ENCODE measurements around the gene CCDC178. TPM values are rescaled to one million over a fixed set of nuclear protein-coding genes. Genes with fewer than 3 reads are reported as not detected.

CCDC178 gene
- total and polyA plus RNA-seq, 2 donors (not counting 3 experiments of a cell fraction or from before 2014, with no cell fraction given), result 0.80 to 1.6 TPM

- BruUV-seq (replicated peaks), result no TSS peak
- intact Hi-C loops (cut with micrococcal nuclease), result no loop called here
- H3K27me3 ChIP-seq (ENCODE audit: control insufficient read depth in 2 of 2, insufficient read depth in 2 of 2, low read length in 2 of 2), result no peaks in the 10 kb centered on the region
- H4K20me1 ChIP-seq (replicated peaks; ENCODE audit: control insufficient read depth, extremely low read depth, insufficient read depth, low read length), result no peaks in the 10 kb centered on the region
- dilution Hi-C loops (cut with MboI; ENCODE audit: extremely low pct_ligation_motif_present, low sequenced_read_pairs), result no loop called here
- H3K27ac ChIP-seq (ENCODE audit: insufficient read depth, low read depth, low read length), result no peak overlapping the region
- no peak overlapping the region for H3K9ac ChIP-seq (replicated peaks; ENCODE audit: extremely low read depth, insufficient read depth, low read length)
- POLR2A ChIA-PET, result no interaction called here
- H3K9me1 ChIP-seq (replicated peaks; ENCODE audit: control insufficient read depth, extremely low read depth, insufficient read depth, low read length), result no peaks in the 10 kb centered on the region
- H2AFZ ChIP-seq (ENCODE audit: low read depth, low read length), result no peak overlapping the region
- H3K9me3 ChIP-seq (replicated peaks; ENCODE audit: control insufficient read depth, insufficient read depth, low read length), result no peaks in the 10 kb centered on the region
- H3K4me3 ChIP-seq (replicated peaks in 1 of 3; ENCODE audit: insufficient read depth in 1 of 3, low read depth in 1 of 3, low read length in 3 of 3), result no peak overlapping the region
- CTCF ChIA-PET, result no interaction called here
- TF ChIP-seq CTCF (IDR thresholded peaks at IDR 0.05; ENCODE audit: extremely low read depth in 1 of 2, insufficient read depth in 1 of 2, low read depth in 1 of 2, low read length in 2 of 2), result no peak
- TF ChIP-seq GATA2 (IDR thresholded peaks at IDR 0.05; ENCODE audit: insufficient read depth, insufficient read length, low read depth, low read length), result no peak
- TF ChIP-seq POLR2A (IDR thresholded peaks at IDR 0.05; ENCODE audit: low read depth, low read length), result no peak
- no peak for TF ChIP-seq MYC (IDR thresholded peaks at IDR 0.05; ENCODE audit: low read depth, low read length)
- TF ChIP-seq JUN (IDR thresholded peaks at IDR 0.05; ENCODE audit: borderline replicate concordance, insufficient read depth, insufficient read length, low read depth), result no peak
- no peak for TF ChIP-seq FOS (IDR thresholded peaks at IDR 0.05; ENCODE audit: borderline replicate concordance, insufficient read depth, low read length)
- TF ChIP-seq EZH2 (IDR thresholded peaks at IDR 0.05; ENCODE audit: borderline replicate concordance, low read depth, low read length, severe bottlenecking), result no peak
- TF ChIP-seq POLR2AphosphoS5 (IDR thresholded peaks at IDR 0.05; ENCODE audit: insufficient read depth, low read depth, low read length), result no peak
- no peaks in the 10 kb centered on the region for H3K4me1 ChIP-seq (ENCODE audit: control insufficient read depth, extremely low read depth, insufficient read depth, low read length)
- no peak for FAIRE-seq
- no peaks in the 10 kb centered on the region for H3K36me3 ChIP-seq (ENCODE audit: control insufficient read depth in 2 of 2, extremely low read depth in 1 of 2, insufficient read depth in 2 of 2, low read length in 2 of 2)
- no peak overlapping the region for H3K4me2 ChIP-seq (ENCODE audit: insufficient read depth, low read length)
- no peaks in the 10 kb centered on the region for H3K79me2 ChIP-seq (ENCODE audit: control insufficient read depth, insufficient read depth, low read length)
- no peak for DNase-seq (ENCODE audit: low read depth, low spot score)
These were observed 68.1 kb downstream of the CCDC178 start for GRCh38 chr18:33372442-33372841.
